CD4-positive, alpha-beta T cell treated with Interleukin-1 beta for 1 hour (primary cell): ENCODE measurements around the gene PTPRR.

Source experiments
- DNase-seq, 2 donors: peaks; one replicate each; pipeline ENCODE4 v3.0.0-alpha.2; 2020 to 2022

The PTPRR gene

GRCh38 chr12:70910666-70911065 is 9.9 kb downstream of the PTPRR start:
- DNase-seq, result no peak

- DNase-seq, result no peak
Observed at GRCh38 chr12:70908978-70909377, 11.6 kb downstream of the PTPRR start.

DNA sequence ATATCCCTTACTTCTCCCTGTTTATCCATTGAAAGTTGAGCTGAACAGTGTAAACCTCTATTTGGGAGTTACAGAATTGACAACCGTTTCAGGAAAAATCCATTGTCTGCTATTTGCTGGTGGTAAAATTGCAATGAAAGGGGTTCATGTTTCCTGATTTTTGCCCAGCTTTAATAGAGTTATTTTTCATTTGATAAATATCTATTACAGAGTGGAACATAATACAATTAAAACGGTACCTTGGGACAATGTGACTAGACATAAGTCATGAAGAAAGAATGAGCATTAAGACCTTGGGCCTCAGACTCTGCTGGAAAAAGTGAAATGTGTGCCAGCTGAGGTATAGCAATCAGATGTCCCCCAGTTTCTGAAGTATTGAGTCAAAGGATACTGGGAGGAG is 13.1 kb downstream of the PTPRR start:
- no peak for DNase-seq

DNA sequence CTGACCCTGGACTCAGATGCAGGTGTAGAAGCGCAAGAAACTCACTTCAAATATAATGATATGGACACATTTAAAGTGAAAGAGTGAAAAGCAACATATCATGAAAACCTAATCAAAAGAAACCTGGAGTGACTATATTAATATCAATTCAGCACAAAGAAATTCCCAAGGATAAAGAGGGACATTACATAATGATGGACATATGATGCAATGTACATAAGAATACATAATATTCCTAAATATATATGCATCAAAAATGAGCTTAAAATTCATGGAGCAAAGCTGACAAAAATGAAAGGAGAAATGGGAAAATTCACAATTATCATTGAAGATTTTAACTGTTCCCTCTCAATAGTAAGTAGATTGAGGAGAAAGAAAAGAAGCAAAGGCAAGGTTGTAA is 24.6 kb downstream of the PTPRR start:
- no peak for DNase-seq

DNA sequence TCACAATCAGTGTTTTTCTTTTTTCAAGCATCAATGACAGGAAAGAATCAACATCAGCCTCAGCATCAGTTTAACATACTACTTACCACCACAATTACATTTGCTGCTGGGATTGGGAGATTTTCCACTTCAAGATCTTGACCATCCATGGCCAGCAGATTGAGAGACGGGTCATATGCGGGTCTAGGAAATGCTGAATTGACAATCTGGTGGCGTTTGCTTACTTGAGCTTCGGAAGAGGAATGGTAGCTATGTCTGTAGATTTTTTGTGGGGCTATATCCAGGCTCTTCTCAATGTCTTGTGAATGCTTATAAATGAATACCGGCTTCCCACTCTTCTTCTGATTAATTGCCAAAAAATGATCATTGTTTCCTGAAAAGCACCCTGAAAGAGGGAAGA is 27.9 kb downstream of the PTPRR start:
- no peak for DNase-seq

DNA sequence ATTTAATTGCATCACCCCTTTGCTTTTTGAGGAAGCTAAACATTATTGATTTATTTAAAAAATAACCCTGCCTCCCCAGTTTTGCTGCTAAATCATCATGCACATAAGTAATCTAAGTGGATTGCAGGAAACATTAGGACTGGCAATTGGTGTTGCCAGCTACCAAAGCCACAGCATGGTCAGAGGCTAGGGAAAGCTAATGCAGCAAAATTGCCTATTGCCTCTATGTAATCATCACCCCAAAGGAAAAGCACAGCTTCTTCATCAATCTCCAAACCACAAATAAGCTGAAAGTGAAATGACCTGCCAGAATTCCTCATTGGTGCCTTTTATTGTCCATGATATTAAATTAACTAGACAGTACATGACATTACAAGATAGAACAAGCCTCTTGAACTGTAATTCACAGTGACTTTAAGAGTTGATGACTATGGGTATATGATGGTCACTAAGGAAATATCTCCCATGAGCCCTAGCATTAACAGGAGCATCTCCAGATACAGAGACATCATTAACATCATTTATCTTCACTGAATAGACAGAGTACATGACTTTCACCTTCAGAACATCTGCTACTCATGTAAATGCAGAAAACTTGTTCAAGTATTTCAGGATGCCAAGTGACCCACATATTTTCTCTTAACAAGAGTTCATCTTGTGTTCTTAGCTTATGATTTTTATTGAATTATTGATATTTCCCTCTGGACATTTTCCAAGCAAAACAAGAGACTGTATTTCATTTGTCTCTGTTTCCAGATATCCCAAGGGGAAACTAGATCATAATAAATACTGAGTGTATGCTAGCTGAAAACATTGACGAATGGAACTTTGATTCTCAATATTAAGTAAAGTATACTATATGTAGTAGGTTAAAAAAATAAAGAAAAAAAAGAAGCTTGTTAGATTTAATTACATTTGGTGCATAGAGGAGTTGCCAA is 29.4 kb downstream of the PTPRR start:
- DNase-seq, result no peak

- DNase-seq, result no peak
Observed at GRCh38 chr12:70885956-70886355, 34.6 kb downstream of the PTPRR start.

DNA sequence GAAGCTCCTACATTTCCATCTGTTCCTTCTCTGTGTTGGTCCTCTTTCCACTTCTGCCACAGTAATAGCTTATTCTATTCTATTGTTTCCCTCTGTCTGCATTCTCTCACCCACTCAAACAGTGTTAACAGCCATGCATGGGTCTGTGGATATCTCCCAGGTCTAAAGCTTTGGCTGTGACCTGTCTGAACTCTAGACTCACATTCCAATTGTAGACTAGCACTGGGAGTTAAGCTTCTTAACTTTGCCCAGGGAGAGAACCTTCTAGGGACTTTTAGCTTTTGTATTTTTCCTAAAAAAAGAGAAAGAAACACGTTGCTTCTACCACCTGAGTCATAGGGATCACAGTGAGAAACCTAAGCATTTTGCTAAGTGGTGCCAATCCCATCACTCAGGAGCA is 36.7 kb downstream of the PTPRR start:
- no peak for DNase-seq

DNA sequence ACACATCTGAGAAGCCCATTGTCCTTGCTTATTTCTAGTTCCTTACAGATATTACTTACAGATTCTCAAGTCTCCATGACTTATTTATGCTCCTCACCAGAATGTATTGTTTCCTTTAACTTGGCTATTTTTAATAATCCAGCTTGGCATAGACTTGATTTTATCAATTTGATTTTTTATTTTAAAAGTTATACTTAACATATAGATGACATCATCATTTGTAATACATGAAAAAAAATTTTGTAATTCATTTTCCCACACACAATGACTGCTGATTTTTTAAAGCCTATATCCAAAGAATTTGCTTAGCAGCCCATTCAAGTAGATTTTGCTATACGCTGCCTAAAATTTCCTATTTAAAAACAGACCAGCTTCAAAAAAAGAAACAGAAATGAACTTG is 39.8 kb downstream of the PTPRR start:
- no peak for DNase-seq

DNA sequence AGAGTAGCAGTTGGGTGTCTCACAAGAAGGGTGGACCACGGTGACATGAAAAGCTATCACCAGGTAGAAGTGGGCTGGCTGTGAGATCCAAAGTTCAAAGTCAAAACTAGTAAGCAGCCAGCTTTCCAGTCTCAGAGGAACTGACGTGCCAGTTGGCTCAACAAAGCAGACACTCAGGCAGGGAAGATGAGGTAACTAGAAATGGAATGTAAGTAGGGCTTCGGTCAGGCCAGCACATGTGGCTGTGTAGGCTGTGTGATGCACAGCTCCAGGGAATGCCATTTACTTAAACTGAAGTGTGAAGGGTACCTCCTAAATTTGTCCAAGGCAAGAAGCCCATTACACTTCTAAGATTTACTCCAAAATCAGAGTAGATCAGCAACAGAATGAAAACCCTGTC is 43.6 kb downstream of the PTPRR start:
- DNase-seq, result no peak

DNA sequence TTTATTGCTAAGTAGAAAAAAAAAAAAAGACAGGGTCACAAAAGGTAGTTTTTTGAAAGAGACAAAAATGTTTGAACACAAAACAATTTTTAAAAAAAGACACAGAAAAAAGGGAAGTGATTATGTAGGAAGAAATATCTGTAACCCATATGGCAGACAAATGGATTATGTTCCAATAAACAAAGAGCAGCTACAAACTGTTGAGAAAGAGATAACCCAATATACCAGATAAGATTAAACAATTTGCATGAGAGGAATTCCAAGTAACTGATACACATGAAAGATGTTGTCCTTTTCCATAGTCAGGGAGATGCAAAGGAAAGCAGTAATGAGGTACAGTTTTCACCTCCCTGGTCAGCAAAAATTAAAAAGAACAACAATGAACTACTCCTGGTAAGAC is 44.9 kb downstream of the PTPRR start:
- no peak for DNase-seq

DNA sequence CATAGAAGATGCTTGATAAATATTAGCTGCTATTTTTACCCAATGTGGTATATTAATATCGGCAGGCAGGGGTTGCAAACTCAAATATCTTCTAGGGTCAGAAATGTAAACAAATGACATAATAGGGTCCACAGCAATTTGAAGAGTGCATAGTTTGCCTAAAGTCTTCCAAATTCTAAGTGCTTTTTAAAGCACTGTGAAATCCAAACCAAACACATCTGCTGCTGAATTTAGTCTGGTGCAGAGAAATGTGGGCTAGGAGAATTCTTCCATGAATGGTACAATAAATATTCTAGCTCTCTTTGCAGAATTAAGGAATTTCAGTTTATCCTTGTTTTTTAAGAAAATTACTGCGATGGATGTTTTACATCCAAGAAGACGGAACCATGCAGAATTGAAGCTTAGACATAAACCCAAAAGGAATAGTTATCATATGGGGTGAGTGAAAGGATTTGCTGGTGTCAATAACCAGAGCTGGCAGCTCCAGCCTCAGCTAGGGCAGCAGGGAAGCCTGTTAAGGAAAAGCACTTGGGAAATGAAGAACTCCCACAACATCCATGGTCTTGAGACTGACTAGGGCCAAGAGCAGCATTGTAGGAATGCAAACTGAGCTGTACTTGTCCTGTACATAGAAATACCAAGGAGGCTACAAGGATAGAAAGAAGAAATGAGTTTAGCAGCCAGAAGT is 65.5 kb downstream of the PTPRR start:
- no peak for DNase-seq

DNA sequence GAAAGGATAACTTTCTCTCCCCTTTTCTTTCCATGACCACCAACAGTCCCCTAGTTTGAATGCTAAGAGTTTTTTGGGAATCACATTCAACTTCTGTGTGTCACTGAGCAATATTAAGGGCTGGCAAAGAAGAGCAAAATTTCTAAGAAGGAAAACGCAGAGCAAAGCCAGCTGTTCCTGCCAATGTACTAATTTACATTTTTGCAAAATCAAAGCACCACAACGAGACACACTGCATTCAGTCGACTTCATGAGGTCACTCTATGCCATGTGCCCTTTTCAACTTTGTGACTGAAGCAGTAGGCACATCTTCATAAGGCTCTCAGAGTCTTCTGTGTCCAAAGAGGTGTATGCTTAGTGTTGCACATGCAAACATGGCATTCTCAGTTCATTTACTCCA is 66.4 kb downstream of the PTPRR start:
- no peak for DNase-seq

DNA sequence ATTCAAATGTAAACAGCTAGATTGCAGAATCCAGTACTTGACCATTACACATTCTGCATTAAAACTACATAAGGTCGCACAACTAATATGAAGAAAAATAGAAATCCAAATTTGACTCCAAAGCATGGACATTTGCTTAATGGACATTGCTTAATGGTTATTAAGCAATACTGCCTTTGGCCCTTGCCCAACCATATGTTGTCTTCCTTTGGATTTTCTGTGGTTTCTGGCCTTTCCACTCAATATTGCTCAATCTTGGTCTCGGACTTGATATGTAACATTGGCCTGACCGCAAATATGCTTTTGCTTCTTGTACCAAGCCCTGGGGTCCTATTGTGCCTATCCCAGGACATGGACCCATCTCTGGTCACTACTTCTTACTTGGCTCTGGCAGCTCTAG is 67.2 kb downstream of the PTPRR start:
- DNase-seq, result no peak

DNA sequence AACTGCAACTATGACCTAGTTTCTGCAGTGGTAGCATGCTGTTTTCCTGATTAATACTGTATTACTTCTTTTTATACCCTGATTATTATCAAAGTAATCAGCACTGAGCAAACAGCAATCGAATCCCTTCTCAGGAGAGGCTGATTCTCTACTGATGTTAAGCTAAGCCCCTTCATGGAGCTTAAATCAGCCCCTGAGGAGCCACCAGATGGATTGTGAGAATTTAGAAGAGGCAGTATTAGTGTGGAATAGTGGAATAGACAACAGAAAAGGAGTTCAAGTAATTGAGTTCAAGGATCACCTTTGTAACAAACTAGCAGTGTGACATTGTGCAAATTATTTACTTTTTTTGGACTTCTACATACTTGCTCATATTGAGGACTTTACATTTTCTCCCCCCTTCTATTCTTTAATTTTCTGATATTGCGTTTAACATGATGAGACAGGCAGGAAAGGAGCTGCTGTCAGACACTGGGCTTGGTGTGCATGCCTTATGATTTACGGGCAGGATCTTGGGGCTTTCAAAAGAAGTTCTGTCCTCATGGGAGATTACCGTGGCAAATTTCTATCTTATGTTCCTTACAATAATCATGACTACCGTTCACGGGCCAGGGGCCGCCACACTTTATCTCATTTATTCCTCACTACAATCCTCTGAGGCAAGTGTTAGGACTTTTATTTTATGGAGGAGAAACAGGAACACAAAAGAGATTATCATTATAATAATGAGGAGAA is 68.0 kb downstream of the PTPRR start:
- DNase-seq, result no peak

- no peak for DNase-seq
Observed at GRCh38 chr12:70849265-70849960, 71.1 kb downstream of the PTPRR start.

- DNase-seq, result no peak
Observed at GRCh38 chr12:70847871-70848270, 72.7 kb downstream of the PTPRR start.

GRCh38 chr12:70845268-70845667 is 75.3 kb downstream of the PTPRR start:
- no peak for DNase-seq

GRCh38 chr12:70843363-70843762 is 77.2 kb downstream of the PTPRR start:
- no peak for DNase-seq

- no peak for DNase-seq
Observed at GRCh38 chr12:70842942-70843341, 77.6 kb downstream of the PTPRR start.

GRCh38 chr12:70842136-70842535 is 78.4 kb downstream of the PTPRR start:
- no peak for DNase-seq

GRCh38 chr12:70840656-70841350 is 79.7 kb downstream of the PTPRR start:
- no peak for DNase-seq
